Erythroblast (primary cell): ENCODE data around the gene MYZAP.

Experiments used
- DNase-seq, 2 experiments: peaks; one replicate each; lab custom pipeline; 2025; lab: John Stamatoyannopoulos, UW
- GATA1 ChIP-seq: IDR thresholded peaks from 2 replicates; pipeline ENCODE4 v1.6.1; 2011; ENCODE audit warnings: low read depth, mild to moderate bottlenecking, control low read depth, low read length, moderate library complexity
- POLR2A ChIP-seq: IDR thresholded peaks from 2 replicates; pipeline ENCODE4 v1.6.1; 2011; ENCODE audit warnings: mild to moderate bottlenecking, low read length

Gene MYZAP

GRCh38 chr15:57591822-57592367 lies at the start of gene MYZAP:
MYZAP (plus strand) TSS chr15:57591904; CDS start chr15:57592035, 131 bp downstream.
- DNase-seq: peak; percentile 27 to 29
- TF ChIP-seq GATA1: no peak
- TF ChIP-seq POLR2A: no peak

- no peak for TF ChIP-seq POLR2A
- no peak for TF ChIP-seq GATA1
- DNase-seq: no peak
Measured at GRCh38 chr15:57542505-57542817, 49.2 kb upstream of the MYZAP start.

- TF ChIP-seq GATA1 (no peak), POLR2A (no peak)
- no peak for DNase-seq
Measured at GRCh38 chr15:57544848-57545480, 46.7 kb upstream of the MYZAP start.

DNA sequence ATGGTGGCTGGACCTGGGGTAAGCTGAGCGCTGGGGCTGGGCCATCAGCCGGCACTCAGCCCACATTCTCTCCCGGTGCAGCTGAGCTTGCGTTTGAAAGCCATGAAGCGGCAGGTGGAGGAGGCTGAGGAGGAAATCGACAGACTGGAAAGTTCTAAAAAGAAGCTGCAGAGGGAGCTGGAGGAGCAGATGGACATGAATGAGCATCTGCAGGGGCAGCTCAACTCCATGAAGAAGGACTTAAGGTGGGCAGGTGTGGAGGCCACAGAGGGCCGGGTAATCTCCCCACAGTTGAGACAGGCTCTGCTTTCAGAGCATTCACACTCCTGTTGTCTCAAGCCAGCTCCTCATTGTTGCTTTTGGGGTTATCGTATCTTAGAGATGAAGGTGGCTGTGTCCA lies 45.7 kb upstream of the MYZAP start:
- DNase-seq: no peak
- TF ChIP-seq POLR2A (no peak), GATA1 (no peak)

GRCh38 chr15:57547243-57547755 lies 44.4 kb upstream of the MYZAP start:
- no peak for DNase-seq
- TF ChIP-seq GATA1 (no peak), POLR2A (no peak)

DNA sequence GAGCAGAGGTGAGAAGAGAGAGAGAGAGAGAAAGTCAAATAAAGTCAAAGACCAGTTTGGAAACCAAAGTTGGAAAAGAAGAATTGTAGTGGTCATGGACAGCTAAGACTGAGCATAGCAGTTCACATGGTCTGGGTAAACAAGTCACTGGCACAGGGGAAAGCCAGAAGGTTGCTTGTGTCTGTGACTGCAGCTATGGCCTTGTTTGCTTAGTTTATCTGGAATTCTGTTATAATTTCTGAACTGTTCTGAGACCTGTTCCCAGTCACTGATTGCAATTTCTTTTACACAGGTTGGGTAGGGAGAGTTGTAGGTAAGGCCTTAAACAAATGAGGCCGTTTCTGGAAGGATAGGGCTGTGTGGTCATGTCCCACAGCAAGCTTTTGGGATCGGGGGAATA lies 43.4 kb upstream of the MYZAP start:
- no peak for DNase-seq
- TF ChIP-seq POLR2A (no peak), GATA1 (no peak)

DNA sequence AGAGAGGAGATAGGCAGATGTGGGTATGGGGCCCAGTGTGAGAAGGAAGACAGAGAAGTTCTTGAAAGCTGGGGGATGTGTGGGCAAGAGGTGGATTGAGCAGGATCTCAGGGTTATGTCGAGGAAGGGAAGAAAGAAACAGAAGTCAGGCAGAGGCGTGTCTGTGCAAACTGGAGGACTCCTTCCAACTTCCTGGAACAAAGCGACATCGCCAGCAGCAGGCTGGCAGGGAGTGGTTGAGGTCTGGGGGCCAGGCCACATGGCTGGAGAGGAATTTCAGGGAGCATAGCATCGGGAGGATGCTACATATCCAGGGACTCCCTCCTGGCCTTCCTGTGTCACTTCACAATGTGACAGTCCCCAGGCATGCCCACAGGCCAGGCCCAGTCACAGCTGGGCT lies 42.9 kb upstream of the MYZAP start:
- TF ChIP-seq POLR2A (no peak), GATA1 (no peak)
- no peak for DNase-seq

DNA sequence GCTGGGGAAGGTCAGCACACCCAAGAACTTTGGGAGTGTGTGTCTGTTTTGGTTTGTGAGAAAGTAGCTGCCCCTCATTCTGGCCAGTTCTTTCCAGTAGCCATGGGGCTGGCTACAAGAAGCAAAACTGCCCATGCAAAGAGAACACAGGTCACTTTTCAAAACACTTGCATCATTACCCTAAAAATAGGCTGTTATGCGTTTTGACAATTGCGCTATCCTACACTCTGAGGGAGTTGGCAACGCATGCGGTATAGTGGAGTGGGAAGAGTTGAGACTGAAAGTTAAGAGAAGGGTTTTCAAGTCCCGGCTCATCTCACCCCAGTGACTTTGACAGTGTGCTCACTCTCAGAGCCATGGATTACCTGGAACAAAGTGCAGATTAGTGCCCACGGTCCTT lies 41.8 kb upstream of the MYZAP start:
- DNase-seq: no peak
- TF ChIP-seq GATA1 (no peak), POLR2A (no peak)

GRCh38 chr15:57550640-57551039 lies 41.1 kb upstream of the MYZAP start:
- DNase-seq: no peak
- no peak for TF ChIP-seq POLR2A
- TF ChIP-seq GATA1: no peak

- TF ChIP-seq POLR2A (no peak), GATA1 (no peak)
- no peak for DNase-seq
Measured at GRCh38 chr15:57551715-57552677, 39.7 kb upstream of the MYZAP start.

DNA sequence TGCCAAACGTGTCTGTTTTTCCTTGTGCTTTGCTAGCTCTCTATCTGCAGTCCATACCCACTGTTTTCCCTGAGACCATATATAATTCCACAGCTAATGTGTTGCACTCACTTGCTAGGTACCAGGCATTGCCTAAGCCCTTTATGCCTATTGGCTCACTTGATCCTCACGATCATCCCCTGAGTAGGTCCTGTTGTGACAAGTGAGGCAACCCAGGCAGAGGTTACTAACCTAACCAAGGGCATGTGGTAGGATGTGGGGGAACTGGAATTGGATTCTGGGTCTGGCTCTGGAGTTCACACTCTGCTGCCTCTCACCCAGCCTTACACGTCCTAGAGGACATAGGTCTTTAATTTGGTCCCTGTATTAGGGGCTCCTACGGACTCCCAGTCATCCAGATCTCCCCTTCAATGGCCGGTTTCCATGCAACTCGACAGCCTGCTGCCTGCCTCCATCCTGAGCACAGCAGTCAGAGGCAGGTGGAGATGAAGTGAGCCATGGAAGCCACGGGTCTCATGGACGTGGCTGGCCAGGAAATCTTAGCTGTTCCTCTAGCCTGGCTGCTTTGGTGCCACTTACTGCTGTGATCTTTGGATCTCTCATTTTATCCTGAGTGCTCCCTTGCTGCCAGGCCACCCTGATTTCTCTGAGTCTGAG lies 38.9 kb upstream of the MYZAP start:
- no peak for DNase-seq
- TF ChIP-seq GATA1 (no peak), POLR2A (no peak)

GRCh38 chr15:57553526-57553925 lies 38.2 kb upstream of the MYZAP start:
- TF ChIP-seq GATA1: no peak
- no peak for TF ChIP-seq POLR2A
- DNase-seq: no peak

GRCh38 chr15:57554063-57554811 lies 37.5 kb upstream of the MYZAP start:
- TF ChIP-seq POLR2A (no peak), GATA1 (no peak)
- DNase-seq: no peak

GRCh38 chr15:57554812-57555179 lies 36.9 kb upstream of the MYZAP start:
- no peak for TF ChIP-seq GATA1
- TF ChIP-seq POLR2A: no peak
- DNase-seq: no peak

GRCh38 chr15:57555270-57555669 lies 36.4 kb upstream of the MYZAP start:
- no peak for TF ChIP-seq GATA1
- TF ChIP-seq POLR2A: no peak
- no peak for DNase-seq
